AG09319 (cell line): Measurements from ENCODE around the gene TAB2.

Experiments used
- DNase-seq: peaks from one replicate; pipeline ENCODE4 v3.0.0-alpha.2; 2010; ENCODE audit warnings: low read depth; ENCODE audit errors: extremely low read depth
- TF ChIP-seq, protein P1 (sequence below): IDR thresholded peaks from 2 replicates; pipeline ENCODE4 v1.5.1; 2011; ENCODE audit warnings: low read depth, mild to moderate bottlenecking, inconsistent platforms, low read length, moderate library complexity

The TAB2 gene

DNA sequence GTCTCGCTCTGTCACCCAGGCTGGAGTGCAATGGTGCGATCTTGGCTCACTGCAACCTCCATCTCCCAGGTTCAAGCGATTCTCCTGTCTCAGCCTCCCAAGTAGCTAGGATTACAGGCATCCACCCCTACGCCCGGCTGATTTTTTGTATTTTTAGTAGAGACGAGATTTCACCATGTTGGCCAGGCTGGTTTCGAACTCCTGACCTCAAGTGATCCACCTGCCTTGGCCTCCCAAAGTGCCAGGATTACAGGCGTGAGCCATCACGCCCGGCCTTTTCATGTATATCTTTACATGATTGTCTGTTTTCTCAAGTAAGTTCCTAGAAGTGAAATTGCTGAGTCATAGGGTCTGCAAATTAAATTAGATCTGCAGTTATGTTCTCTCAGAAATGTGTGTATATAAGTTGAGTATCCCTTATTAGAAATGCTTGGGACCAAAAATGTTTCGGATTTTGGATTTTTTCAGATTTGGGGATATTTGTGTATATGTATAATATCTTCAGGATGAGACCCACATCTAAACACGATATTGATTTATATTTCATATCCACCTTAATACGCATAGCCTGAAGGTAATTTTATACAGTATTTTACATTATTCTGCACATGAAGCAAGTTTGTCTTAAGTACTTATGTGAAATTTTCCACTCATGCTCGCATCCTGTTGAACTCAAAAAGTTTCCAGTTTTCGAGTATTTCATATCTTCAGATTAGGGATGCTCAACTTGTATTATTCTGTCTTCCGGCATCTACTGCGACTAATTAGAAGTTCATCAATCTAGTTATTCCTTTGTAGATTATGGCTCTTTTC, 40.4 kb downstream of the TAB2 start:
- TF ChIP-seq, protein P1, sequence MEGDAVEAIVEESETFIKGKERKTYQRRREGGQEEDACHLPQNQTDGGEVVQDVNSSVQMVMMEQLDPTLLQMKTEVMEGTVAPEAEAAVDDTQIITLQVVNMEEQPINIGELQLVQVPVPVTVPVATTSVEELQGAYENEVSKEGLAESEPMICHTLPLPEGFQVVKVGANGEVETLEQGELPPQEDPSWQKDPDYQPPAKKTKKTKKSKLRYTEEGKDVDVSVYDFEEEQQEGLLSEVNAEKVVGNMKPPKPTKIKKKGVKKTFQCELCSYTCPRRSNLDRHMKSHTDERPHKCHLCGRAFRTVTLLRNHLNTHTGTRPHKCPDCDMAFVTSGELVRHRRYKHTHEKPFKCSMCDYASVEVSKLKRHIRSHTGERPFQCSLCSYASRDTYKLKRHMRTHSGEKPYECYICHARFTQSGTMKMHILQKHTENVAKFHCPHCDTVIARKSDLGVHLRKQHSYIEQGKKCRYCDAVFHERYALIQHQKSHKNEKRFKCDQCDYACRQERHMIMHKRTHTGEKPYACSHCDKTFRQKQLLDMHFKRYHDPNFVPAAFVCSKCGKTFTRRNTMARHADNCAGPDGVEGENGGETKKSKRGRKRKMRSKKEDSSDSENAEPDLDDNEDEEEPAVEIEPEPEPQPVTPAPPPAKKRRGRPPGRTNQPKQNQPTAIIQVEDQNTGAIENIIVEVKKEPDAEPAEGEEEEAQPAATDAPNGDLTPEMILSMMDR, result no peak
- no peak for DNase-seq

DNA sequence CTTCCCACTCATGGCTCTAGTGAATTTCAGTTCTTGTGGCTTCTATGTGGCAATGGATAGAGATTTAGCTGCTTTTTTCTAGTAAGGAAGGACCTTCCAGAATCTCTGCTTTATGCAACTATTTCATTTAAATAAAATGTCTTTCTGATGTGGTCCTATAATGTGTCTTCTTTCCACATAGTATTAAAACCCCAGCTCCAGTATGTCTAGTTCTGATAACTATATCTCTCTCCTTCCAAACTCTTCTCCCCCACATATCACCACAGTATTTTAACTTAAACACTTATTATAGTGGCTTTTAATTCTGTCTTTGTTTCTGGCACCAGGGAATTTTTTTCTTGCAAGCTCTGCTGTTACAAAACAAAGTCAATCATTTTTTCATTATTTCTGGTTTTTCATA, 41.9 kb downstream of the TAB2 start:
- no peak for DNase-seq
- TF ChIP-seq, protein P1, result no peak

DNA sequence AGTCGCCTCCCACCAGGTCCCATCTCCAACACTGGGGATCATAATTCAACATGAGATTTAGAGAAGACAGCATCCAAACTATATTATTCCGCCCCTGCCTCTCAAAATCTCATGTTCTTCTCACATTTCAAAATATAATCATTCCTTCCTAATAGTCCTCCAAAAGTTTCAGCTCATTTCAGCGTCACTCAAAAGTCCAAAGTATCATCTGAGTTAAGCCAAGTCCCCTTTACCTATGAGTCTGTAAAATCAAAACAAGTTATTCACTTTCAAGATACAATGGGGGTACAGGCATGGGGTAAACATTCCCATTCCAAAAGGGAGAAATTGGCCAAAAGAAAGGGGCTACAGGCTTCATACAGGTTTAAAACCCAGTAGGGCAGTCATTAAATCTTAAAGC, 43.0 kb downstream of the TAB2 start:
- DNase-seq, result no peak
- TF ChIP-seq, protein P1, result no peak

DNA sequence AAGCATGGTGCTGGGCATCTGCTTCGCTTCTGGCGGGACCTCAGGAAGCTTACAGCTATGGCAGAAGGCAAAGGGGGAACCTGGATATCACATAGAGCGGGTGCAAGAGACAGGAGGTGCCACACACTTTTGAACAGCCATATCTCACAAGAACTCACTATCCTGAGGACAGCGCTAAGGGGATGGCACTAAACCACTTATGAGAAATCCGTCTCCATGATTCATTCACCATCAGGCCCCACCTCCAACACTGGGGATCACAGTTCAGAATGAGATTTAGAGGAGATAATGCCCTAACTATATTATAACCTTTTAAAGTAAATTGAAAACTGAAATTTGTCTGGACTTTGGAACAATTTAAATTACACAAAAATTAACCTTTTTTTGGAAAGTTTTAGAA, 44.8 kb downstream of the TAB2 start:
- TF ChIP-seq, protein P1, result no peak
- DNase-seq, result no peak

DNA sequence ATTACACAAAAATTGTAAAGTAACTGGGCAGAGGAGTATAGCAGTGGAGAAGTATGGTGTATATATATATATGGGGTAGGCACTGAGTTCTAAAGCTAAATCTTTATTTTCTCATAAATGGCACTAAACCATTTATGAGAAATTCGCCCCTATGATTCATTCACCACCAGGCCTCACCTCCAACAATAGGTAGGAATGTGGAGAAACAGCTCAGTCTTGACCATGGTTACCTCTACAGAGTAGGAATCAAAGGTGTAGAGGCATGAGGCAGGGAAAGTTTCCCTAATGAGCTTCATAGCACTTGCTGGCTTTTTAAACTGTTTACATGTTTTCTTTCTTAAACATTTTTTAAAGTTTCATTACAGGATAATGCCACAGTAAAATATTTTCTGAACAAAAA, 45.6 kb downstream of the TAB2 start:
- TF ChIP-seq, protein P1, result no peak
- no peak for DNase-seq

DNA sequence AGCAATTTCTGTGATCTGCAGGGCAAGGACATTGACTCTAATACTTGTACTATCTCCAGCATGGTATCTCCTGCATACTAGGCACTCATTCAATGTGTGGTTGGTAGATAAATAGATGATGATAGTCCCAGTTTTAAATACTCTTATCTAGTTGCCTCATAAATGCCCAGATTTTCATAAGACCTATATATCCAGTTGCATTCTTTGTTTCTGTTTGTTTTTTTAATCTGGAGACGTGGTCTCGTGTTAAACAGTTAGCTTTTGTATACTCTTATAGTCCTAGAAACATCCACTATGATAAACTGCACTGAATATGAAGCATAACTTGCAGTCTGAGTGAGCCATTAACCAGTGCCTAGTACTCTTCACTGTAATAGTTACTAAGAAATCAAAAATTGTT, 47.0 kb downstream of the TAB2 start:
- DNase-seq, result no peak
- TF ChIP-seq, protein P1, result no peak

DNA sequence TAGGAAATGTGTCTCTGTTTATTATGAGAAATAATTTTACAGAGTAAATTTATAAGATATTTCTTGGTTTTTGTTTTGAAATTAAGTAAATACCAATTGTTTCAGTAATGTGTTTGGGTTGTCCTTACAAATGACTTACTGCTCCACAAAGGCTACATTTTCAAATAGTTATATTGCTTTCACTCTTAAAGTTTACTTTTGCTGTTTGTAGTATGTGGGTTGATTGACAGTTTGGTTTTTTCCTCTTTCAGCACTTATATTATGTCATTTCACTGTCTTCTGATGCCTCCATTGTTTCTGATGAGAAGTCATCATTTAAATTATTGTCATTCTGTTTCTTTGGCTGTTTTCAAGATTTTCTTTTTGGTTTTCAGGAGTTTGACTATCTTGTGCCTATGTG, 47.7 kb downstream of the TAB2 start:
- TF ChIP-seq, protein P1, result no peak
- DNase-seq, result no peak
